Nasal cavity respiratory epithelium epithelial cell of viscerocranial mucosa (primary cell): ENCODE data around the gene RPS4Y2. TPM values are rescaled to one million over a fixed set of nuclear protein-coding genes. Genes with fewer than 3 reads are reported as not detected.

Source experiments
- total RNA-seq: library from RNA; depleted of rRNA; stranded (reverse); fragments of >200 nt; gene quantifications from 2 replicates; pipeline ENCODE4 v1.2.3, GENCODE V29; 2014

The RPS4Y2 gene
- total RNA-seq, result not detected in 2 replicates

GRCh38 chrY:20755808-20756207 lies at the start of gene RPS4Y2:
TSS of gene RPS4Y2 (plus strand) at chrY:20756108. CDS start at chrY:20756164, 56 bp downstream.

Other genes with a start within 250 kb of the RPS4Y2 start
- 23.2 TPM in 1 of 2 replicates, not detected in the other for gene EIF1AY, start 180.3 kb upstream of the RPS4Y2 start, total RNA-seq